SH-SY5Y (cell line): ENCODE measurements around the gene HOXD13.

Experiments
- GATA2 ChIP-seq: IDR thresholded peaks from 2 replicates; pipeline ENCODE4 v1.6.1; 2011; ENCODE audit warnings: mild to moderate bottlenecking, low read depth, low read length
- GATA3 ChIP-seq: IDR thresholded peaks from 2 replicates; pipeline ENCODE4 v1.6.1; 2011; ENCODE audit warnings: low read depth, mild to moderate bottlenecking, low read length, moderate library complexity

DNA sequence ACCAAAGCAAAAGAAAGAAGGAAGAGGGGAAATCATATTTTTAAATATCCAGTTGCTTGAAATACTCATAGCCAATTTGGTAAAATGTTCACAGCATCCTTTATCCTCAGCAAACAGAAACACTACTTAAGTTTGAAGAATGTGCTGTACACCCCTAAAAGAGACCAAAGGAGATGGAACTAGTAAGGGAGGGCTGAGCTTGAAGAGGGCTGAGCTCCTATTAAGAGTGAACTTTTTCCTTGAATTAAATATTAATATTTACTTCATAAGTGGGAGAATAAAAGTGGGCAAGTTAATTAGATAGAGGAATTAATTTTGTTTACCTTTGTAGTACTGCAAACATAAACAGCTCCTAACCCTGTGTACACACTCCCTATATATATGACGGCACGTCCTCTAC, 15.7 kb upstream of the HOXD13 start:
- TF ChIP-seq GATA3 (no peak), GATA2 (no peak)
